ENCODE data around the gene JAKMIP2. TPM values are rescaled to one million over a fixed set of nuclear protein-coding genes. Genes with fewer than 3 reads are reported as not detected.
A peak's percentile ranks its signal among the peaks of the same experiment; 100 is the strongest.
"Not testable (repeated sequence)": the region's sequence is repeated elsewhere in the genome, so short reads cannot be mapped to it uniquely, and the experiment has no call there.

JAKMIP2 gene
- total RNA-seq, 1 experiment from 2014 or later = 67.4 TPM

- intact Hi-C loops (cut with micrococcal nuclease; ENCODE audit: unreplicated experiment) = no loop called here
- no peak for DNase-seq (ENCODE audit: low spot score)
- BruUV-seq (replicated peaks) = no TSS peak
- Histone ChIP-seq H3K4me1 (ENCODE audit: insufficient read depth, low read length, poor library complexity, severe bottlenecking) (peaks cover 26% of the 10 kb centered on the region), H3K9me3 (ENCODE audit: low read depth, low read length, poor library complexity, severe bottlenecking) (no peaks in the 10 kb centered on the region), H3K4me3 (ENCODE audit: low read depth, low read length, poor library complexity, severe bottlenecking) (no peak overlapping the region), H3K27me3 (replicated peaks; ENCODE audit: insufficient read depth, low read depth, low read length, poor library complexity) (no peaks in the 10 kb centered on the region), H3K36me3 (ENCODE audit: insufficient read depth, low read length, poor library complexity, severe bottlenecking) (no peaks in the 10 kb centered on the region), H3K27ac (ENCODE audit: low read depth, low read length, poor library complexity, severe bottlenecking) (no peak overlapping the region)
- CTCF ChIA-PET = no interaction called here
- TF ChIP-seq EZH2 (IDR thresholded peaks at IDR 0.05; ENCODE audit: borderline replicate concordance, low read depth, low read length, poor library complexity, severe bottlenecking) (no peak), CTCF (conservative IDR thresholded peaks at IDR 0.05; ENCODE audit: low read depth, low read length) (no peak)
- POLR2A ChIA-PET (ENCODE audit: low non-redundant PET) = no interaction called here
Observed at GRCh38 chr5:147826361-147826760, 43.8 kb upstream of the JAKMIP2 start.

GRCh38 chr5:147822686-147823491 is 40.4 kb upstream of the JAKMIP2 start:
- no peaks in the 10 kb centered on the region for H3K27me3 ChIP-seq (replicated peaks; ENCODE audit: insufficient read depth, low read depth, low read length, poor library complexity)
- no peaks in the 10 kb centered on the region for H3K36me3 ChIP-seq (ENCODE audit: insufficient read depth, low read length, poor library complexity, severe bottlenecking)
- peak; percentile 95 for DNase-seq (ENCODE audit: low spot score)
- BruUV-seq (replicated peaks) = no TSS peak
- CTCF ChIA-PET = interaction anchor here (0.6 to 1.9 kb wide), 13 partner anchors 72 to 453 kb away, joined by 3 to 24 read pairs (median 4); no protein-coding TSS in a partner anchor
- TF ChIP-seq EZH2 (IDR thresholded peaks at IDR 0.05; ENCODE audit: borderline replicate concordance, low read depth, low read length, poor library complexity, severe bottlenecking) (no peak), CTCF (conservative IDR thresholded peaks at IDR 0.05; ENCODE audit: low read depth, low read length) (peak; percentile 96)
- H3K9me3 ChIP-seq (ENCODE audit: low read depth, low read length, poor library complexity, severe bottlenecking) = no peaks in the 10 kb centered on the region
- H3K4me1 ChIP-seq (ENCODE audit: insufficient read depth, low read length, poor library complexity, severe bottlenecking) = peaks cover 53% of the 10 kb centered on the region
- peak overlapping the region; percentile 55 for H3K27ac ChIP-seq (ENCODE audit: low read depth, low read length, poor library complexity, severe bottlenecking)
- intact Hi-C loops (cut with micrococcal nuclease; ENCODE audit: unreplicated experiment) = loop anchor here (1.0 to 5.0 kb wide), 4 partner anchors 79 to 361 kb away; no protein-coding TSS in a partner anchor
- POLR2A ChIA-PET (ENCODE audit: low non-redundant PET) = interaction anchor here (0.6 kb wide), 1 partner anchor 78 kb away, joined by 5 read pairs; no protein-coding TSS in a partner anchor
- H3K4me3 ChIP-seq (ENCODE audit: low read depth, low read length, poor library complexity, severe bottlenecking) = no peak overlapping the region

DNA sequence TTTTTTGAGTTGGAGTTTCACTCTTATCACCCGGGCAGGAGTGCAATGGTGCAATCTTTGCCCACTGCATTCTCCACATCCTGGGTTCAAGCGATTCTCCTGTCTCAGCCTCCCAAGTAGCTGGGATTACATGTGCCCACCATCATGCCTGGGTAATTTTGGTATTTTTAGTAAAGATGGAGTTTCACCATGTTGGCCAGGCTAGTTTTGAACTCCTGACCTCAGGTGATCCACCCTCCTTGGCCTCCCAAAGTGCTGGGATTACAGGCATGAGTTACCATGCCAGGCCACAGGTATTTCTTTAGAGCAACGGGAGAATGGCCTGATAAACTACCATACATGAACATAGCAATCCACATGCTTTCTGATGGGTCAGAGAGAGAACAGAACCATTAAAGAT is 39.7 kb upstream of the JAKMIP2 start:
- POLR2A ChIA-PET (ENCODE audit: low non-redundant PET); H3K27me3 ChIP-seq (replicated peaks; ENCODE audit: insufficient read depth, low read depth, low read length, poor library complexity); H3K36me3 ChIP-seq (ENCODE audit: insufficient read depth, low read length, poor library complexity, severe bottlenecking); DNase-seq (ENCODE audit: low spot score); H3K4me3 ChIP-seq (ENCODE audit: low read depth, low read length, poor library complexity, severe bottlenecking); BruUV-seq (replicated peaks); H3K9me3 ChIP-seq (ENCODE audit: low read depth, low read length, poor library complexity, severe bottlenecking): not testable (repeated sequence)
- H3K27ac ChIP-seq (ENCODE audit: low read depth, low read length, poor library complexity, severe bottlenecking) = peak overlapping the region; percentile 55
- CTCF ChIA-PET = interaction anchor here (0.6 to 1.9 kb wide), 9 partner anchors 71 to 244 kb away, joined by 3 to 24 read pairs (median 4); no protein-coding TSS in a partner anchor
- intact Hi-C loops (cut with micrococcal nuclease; ENCODE audit: unreplicated experiment) = loop anchor here (1.0 to 5.0 kb wide), 4 partner anchors 78 to 360 kb away; no protein-coding TSS in a partner anchor
- peaks cover 53% of the 10 kb centered on the region for H3K4me1 ChIP-seq (ENCODE audit: insufficient read depth, low read length, poor library complexity, severe bottlenecking)

Measured in A673 (cell line).